Choroid plexus epithelial cell (primary cell): ENCODE results near the gene NTRK3.
"Not testable (repeated sequence)": the region's sequence is repeated elsewhere in the genome, so short reads cannot be mapped to it uniquely, and the experiment has no call there.

ENCODE experiments used
- DNase-seq: peaks from one replicate; pipeline ENCODE4 v3.0.0-alpha.2; 2010; ENCODE audit warnings: low read depth
- H3K4me3 ChIP-seq: 2 replicates; pipeline ENCODE4 v1.5.1; 2011; ENCODE audit warnings: low read depth, mild to moderate bottlenecking, control low read depth, low read length, moderate library complexity
- CTCF ChIP-seq: conservative IDR thresholded peaks from 2 replicates; pipeline ENCODE4 v1.5.1; 2011; ENCODE audit warnings: low read depth, mild to moderate bottlenecking, control low read depth, inconsistent platforms, low read length, moderate library complexity

Gene NTRK3

GRCh38 chr15:87848012-87848411 lies 408.5 kb downstream of the NTRK3 start:
- TF ChIP-seq CTCF = no peak
- H3K4me3 ChIP-seq = no peak overlapping the region
- no peak for DNase-seq

- no peak overlapping the region for H3K4me3 ChIP-seq
- no peak for DNase-seq
- no peak for TF ChIP-seq CTCF
These were observed 409.8 kb downstream of the NTRK3 start for GRCh38 chr15:87846746-87847145.

GRCh38 chr15:87843312-87843711 lies 413.2 kb downstream of the NTRK3 start:
- DNase-seq = no peak
- TF ChIP-seq CTCF = no peak
- H3K4me3 ChIP-seq = no peak overlapping the region

GRCh38 chr15:87841426-87841998 lies 415.0 kb downstream of the NTRK3 start:
- no peak overlapping the region for H3K4me3 ChIP-seq
- no peak for DNase-seq
- TF ChIP-seq CTCF = no peak

GRCh38 chr15:87835830-87836229 lies 420.7 kb downstream of the NTRK3 start:
- H3K4me3 ChIP-seq, DNase-seq: not testable (repeated sequence)

GRCh38 chr15:87833333-87833732 lies 423.2 kb downstream of the NTRK3 start:
- not testable (repeated sequence) for DNase-seq, H3K4me3 ChIP-seq

GRCh38 chr15:87829332-87830050 lies 427.0 kb downstream of the NTRK3 start:
- DNase-seq = peak; percentile 51
- H3K4me3 ChIP-seq = no peak overlapping the region
- no peak for TF ChIP-seq CTCF

- no peak for DNase-seq
- H3K4me3 ChIP-seq = no peak overlapping the region
- no peak for TF ChIP-seq CTCF
These were observed 427.9 kb downstream of the NTRK3 start for GRCh38 chr15:87828608-87829007.
